Liver (tissue), 3 donors: ENCODE results near the gene WDFY3.

Experiments
- ATF3 ChIP-seq: IDR thresholded peaks from 2 replicates; pipeline ENCODE4 v1.6.1; 2016; ENCODE audit warnings: antibody characterized with exemption
- CTCF ChIP-seq: fragments of 150-350 bp; IDR thresholded peaks from 2 replicates; pipeline ENCODE4 v1.5.1; 2017; ENCODE audit warnings: improper control_type of control experiment, low read depth, low read length; ENCODE audit not compliant: missing input control
- TAF1 ChIP-seq: conservative IDR thresholded peaks from 2 replicates; pipeline ENCODE4 v1.6.1; 2016; ENCODE audit warnings: antibody characterized with exemption, mild to moderate bottlenecking
- donor health status: healthy.
- donor health status: healthy.

- no peak for TF ChIP-seq TAF1
- no peak for TF ChIP-seq CTCF
- no peak for TF ChIP-seq ATF3
These were observed 139.8 kb downstream of the WDFY3 start for GRCh38 chr4:84826681-84827080.
